IPS DF 6.9 (cell line): ENCODE data around the gene FAF1.
"Not testable (repeated sequence)": the region's sequence is repeated elsewhere in the genome, so short reads cannot be mapped to it uniquely, and the experiment has no call there.

Source experiments
- DNase-seq: peaks from one replicate; pipeline ENCODE4 v3.0.0-alpha.2; 2013; ENCODE audit warnings: low read depth, low spot score
- H3K27ac ChIP-seq: one replicate; pipeline ENCODE4 v1.5.1; 2013; ENCODE audit warnings: low read length, control low read depth
- H3K27me3 ChIP-seq: 2 replicates; pipeline ENCODE4 v1.6.1; 2013; ENCODE audit warnings: mild to moderate bottlenecking, low read length; ENCODE audit not compliant: control insufficient read depth, insufficient read depth
- H3K36me3 ChIP-seq: 2 replicates; pipeline ENCODE4 v1.6.1; 2013; ENCODE audit warnings: low read length; ENCODE audit not compliant: control insufficient read depth, insufficient read depth
- H3K4me1 ChIP-seq: 2 replicates; pipeline ENCODE4 v1.6.1; 2013; ENCODE audit warnings: low read length; ENCODE audit not compliant: control insufficient read depth, insufficient read depth
- H3K4me3 ChIP-seq: 2 replicates; pipeline ENCODE4 v1.5.1; 2013; ENCODE audit warnings: mild to moderate bottlenecking, low read length
- H3K9me3 ChIP-seq: 2 replicates; pipeline ENCODE4 v1.6.1; 2013; ENCODE audit warnings: low read length, inconsistent platforms; ENCODE audit not compliant: control insufficient read depth, insufficient read depth
- WGBS: extraction: QIAGEN DNeasy Blood & Tissue Kit; methylation state at CpG from one replicate; pipeline ENCODE4 v1.1.7; 2013; ENCODE audit warnings: mixed read lengths, missing lambda C conversion rate; ENCODE audit not compliant: insufficient read length, insufficient coverage; 5-methylcytosine and 5-hydroxymethylcytosine counted together

Gene FAF1

GRCh38 chr1:50959913-50960844, at the start of gene FAF1:
Gene FAF1 (minus strand): TSS chr1:50960267. CDS start chr1:50959811, 456 bp downstream.
- Histone ChIP-seq H3K4me3 (peak within 1 kb of the TSS; percentile 95), H3K27me3 (no peaks in the 10 kb centered on the region), H3K27ac (no peak within 1 kb of the TSS), H3K9me3 (no peaks in the 10 kb centered on the region), H3K4me1 (no peaks in the 10 kb centered on the region; the same call in 1 of the 2 replicates), H3K36me3 (no peaks in the 10 kb centered on the region)
- DNase-seq, result peak; percentile 93
- 100% methylated on average over 1 of the region's 80 CpGs for WGBS

GRCh38 chr1:51009381-51009780, 49.3 kb upstream of the FAF1 start:
- no CpG with 5 or more reads among the region's 3 CpGs for WGBS
- Histone ChIP-seq H3K36me3 (no peaks in the 10 kb centered on the region), H3K4me1 (no peaks in the 10 kb centered on the region), H3K27ac (no peak overlapping the region), H3K9me3 (no peaks in the 10 kb centered on the region), H3K4me3 (no peak overlapping the region), H3K27me3 (no peaks in the 10 kb centered on the region; the same call in 1 of the 2 replicates)
- no peak for DNase-seq

- H3K27me3 ChIP-seq, H3K4me3 ChIP-seq, H3K9me3 ChIP-seq, H3K36me3 ChIP-seq, H3K27ac ChIP-seq, H3K4me1 ChIP-seq, DNase-seq: not testable (repeated sequence)
- no CpG with 5 or more reads among the region's 4 CpGs for WGBS
Observed at GRCh38 chr1:51005549-51005948, 45.5 kb upstream of the FAF1 start.

DNA sequence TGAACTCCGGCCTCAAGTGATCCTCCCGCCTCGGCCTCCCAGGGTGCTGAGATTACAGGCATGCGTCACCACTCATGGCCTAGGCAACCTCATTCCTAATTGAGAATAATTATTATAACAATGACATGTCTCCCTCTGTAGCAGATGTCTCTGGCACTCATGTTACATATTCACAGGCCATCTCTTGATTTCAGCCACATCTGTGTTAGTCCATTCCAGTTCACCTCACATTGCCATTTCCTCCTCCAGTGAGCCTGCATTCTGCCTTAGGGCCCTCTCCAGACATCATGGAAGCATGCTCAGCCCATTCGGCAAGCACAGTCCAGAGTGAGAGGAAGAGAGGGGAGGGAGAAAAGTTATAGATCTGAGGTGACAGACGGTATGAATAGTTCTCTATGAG, 42.4 kb upstream of the FAF1 start:
- Histone ChIP-seq H3K27ac (no peak overlapping the region), H3K27me3 (no peaks in the 10 kb centered on the region), H3K36me3 (no peaks in the 10 kb centered on the region), H3K4me3 (no peak overlapping the region), H3K9me3 (no peaks in the 10 kb centered on the region), H3K4me1 (no peaks in the 10 kb centered on the region)
- DNase-seq, result no peak
- WGBS, result no CpG with 5 or more reads among the region's 6 CpGs

- H3K36me3 ChIP-seq, result no peaks in the 10 kb centered on the region
- no peak overlapping the region for H3K27ac ChIP-seq
- H3K4me1 ChIP-seq, result no peaks in the 10 kb centered on the region
- no peak overlapping the region for H3K4me3 ChIP-seq
- WGBS, result no CpG with 5 or more reads among the region's 2 CpGs
- no peaks in the 10 kb centered on the region for H3K9me3 ChIP-seq
- DNase-seq, result no peak
- H3K27me3 ChIP-seq, result no peaks in the 10 kb centered on the region
Observed at GRCh38 chr1:51000651-51001050, 40.6 kb upstream of the FAF1 start.

DNA sequence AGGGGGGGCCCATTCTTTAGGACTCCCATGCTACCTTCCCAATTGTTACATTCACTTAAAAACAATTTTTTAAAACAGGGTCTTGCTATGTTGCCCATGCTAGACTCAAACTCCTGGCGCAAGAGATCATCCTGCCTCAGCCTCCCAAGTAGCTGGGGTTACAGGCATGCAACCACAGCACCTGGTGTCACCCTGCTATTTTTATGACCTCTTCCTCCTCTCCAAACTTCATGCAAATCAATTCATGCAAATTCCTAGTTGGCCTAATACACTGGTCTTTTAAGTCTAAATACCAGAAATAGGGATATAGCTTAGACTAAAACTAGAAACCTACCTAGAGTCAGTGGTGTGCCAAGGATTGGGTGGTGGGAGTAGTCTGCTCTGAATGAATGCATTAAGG, 40.1 kb upstream of the FAF1 start:
- H3K4me3 ChIP-seq, result no peak overlapping the region
- H3K27ac ChIP-seq, result no peak overlapping the region
- no peak for DNase-seq
- no peaks in the 10 kb centered on the region for H3K4me1 ChIP-seq
- H3K9me3 ChIP-seq, result no peaks in the 10 kb centered on the region
- H3K27me3 ChIP-seq, result no peaks in the 10 kb centered on the region
- WGBS, result no CpG with 5 or more reads among the region's 1 CpG
- no peaks in the 10 kb centered on the region for H3K36me3 ChIP-seq

GRCh38 chr1:50999375-50999774, 39.3 kb upstream of the FAF1 start:
- WGBS, result no CpG with 5 or more reads among the region's 1 CpG
- not testable (repeated sequence) for H3K27me3 ChIP-seq, H3K36me3 ChIP-seq, H3K4me3 ChIP-seq, H3K9me3 ChIP-seq, H3K27ac ChIP-seq, H3K4me1 ChIP-seq, DNase-seq

DNA sequence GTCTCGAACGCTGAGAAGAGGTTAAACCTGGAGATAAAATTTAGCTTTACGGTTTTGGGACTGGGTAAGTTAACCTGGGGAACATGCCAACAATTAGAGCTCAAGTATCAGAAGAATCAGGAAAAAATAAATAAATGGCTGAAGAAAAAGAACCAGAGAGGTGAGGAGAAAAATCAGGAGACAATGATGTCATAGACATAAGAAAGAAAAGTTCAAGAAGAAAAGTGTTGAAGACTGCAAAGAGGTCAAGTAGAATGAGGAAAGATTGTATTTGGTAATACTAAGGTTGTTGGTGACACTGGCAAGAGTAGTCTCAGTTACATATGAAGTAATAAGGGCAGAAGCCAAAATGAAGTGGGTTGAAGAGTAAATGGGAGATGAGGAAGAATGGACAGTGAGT, 36.0 kb upstream of the FAF1 start:
- H3K27ac ChIP-seq, result no peak overlapping the region
- H3K9me3 ChIP-seq, result no peaks in the 10 kb centered on the region
- no peak overlapping the region for H3K4me3 ChIP-seq
- H3K36me3 ChIP-seq, result no peaks in the 10 kb centered on the region
- no CpG with 5 or more reads among the region's 3 CpGs for WGBS
- no peaks in the 10 kb centered on the region for H3K27me3 ChIP-seq
- DNase-seq, result no peak
- no peaks in the 10 kb centered on the region for H3K4me1 ChIP-seq

DNA sequence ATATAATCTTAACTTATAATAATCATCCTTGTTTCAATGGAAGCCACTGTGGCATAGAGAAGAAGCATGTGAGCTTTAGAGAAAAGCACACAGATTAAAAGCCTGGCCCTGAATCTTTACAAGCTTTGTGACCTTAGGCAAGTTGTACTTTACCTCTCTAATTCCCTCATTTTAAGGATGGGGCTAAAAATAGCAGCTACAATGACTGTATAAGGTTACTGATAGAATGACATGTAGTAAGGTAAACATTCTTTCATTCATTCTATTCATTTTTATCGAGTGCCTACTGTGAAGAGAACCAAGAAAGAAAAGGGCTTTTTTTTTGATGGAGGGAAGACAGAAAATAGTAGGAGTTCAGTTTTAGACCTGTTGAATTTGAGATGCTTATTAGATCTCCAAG, 35.6 kb upstream of the FAF1 start:
- no peaks in the 10 kb centered on the region for H3K36me3 ChIP-seq
- no peaks in the 10 kb centered on the region for H3K27me3 ChIP-seq
- H3K4me3 ChIP-seq, result no peak overlapping the region
- DNase-seq, result no peak
- H3K4me1 ChIP-seq, result no peaks in the 10 kb centered on the region
- no CpG with 5 or more reads among the region's 1 CpG for WGBS
- no peak overlapping the region for H3K27ac ChIP-seq
- H3K9me3 ChIP-seq, result no peaks in the 10 kb centered on the region

DNA sequence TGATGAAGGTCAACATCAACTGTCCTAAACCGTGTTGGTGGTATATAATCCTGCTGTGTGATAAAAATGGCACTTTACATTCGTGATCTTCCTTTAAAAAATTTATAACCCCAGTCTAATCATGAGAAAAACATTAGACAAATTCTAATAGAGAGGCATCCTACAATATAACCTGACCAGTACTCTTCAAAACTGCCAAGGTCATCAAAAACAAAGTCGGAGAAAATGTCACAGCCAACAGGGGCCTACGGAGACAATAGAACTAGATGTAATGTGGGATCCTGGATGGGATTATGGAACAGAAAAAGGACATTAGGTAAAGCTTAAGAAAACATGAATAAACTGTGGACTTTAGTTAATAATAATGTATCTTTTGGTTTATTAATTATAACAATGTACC, 34.9 kb upstream of the FAF1 start:
- Histone ChIP-seq H3K27me3 (no peaks in the 10 kb centered on the region), H3K4me1 (no peaks in the 10 kb centered on the region), H3K4me3 (no peak overlapping the region), H3K9me3 (no peaks in the 10 kb centered on the region), H3K36me3 (no peaks in the 10 kb centered on the region), H3K27ac (no peak overlapping the region)
- DNase-seq, result no peak
- WGBS, result no CpG with 5 or more reads among the region's 4 CpGs

DNA sequence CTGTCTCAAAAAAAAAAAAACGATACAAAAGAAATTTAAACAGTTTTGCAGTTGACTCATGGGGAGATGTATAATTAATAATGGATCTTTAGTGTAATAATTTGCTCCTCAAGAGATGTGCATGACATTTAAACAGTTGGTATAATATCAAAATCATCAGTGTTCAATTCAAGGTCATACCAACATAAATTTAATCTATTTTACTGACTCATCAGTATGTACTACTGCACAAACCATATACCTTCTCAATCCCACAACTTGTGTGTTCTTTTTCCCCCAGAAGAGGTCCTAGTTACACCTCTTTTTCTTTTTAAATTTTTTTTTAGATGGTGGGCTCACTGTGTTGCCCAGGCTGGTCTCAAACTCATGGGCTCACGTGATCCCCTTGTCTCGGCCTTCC, 33.6 kb upstream of the FAF1 start:
- Histone ChIP-seq H3K27ac (no peak overlapping the region), H3K4me3 (no peak overlapping the region), H3K27me3 (no peaks in the 10 kb centered on the region), H3K4me1 (no peaks in the 10 kb centered on the region), H3K36me3 (no peaks in the 10 kb centered on the region), H3K9me3 (no peaks in the 10 kb centered on the region)
- no peak for DNase-seq
- no CpG with 5 or more reads among the region's 3 CpGs for WGBS
